ENCODE measurements around the gene WWOX. TPM values are rescaled to one million over a fixed set of nuclear protein-coding genes. Genes with fewer than 3 reads are reported as not detected.
A peak's percentile ranks its signal among the peaks of the same experiment; 100 is the strongest.

Gene WWOX
- polyA plus RNA-seq, 2 of the 4 experiments (the other 2 are of a cell fraction): 16.0 to 17.2 TPM

GRCh38 chr16:78292086-78292843 lies 192.8 kb downstream of the WWOX start:
- Histone ChIP-seq H3K4me3 (no peak overlapping the region), H3K9me3 (no peaks in the 10 kb centered on the region), H3K4me2 (peak overlapping the region; percentile 25; the same call in 1 of the 3 replicates), H3K4me1 (peaks cover 7% of the 10 kb centered on the region; the same call in 1 of the 3 replicates), H3K27ac (no peak overlapping the region)
- WGBS (ENCODE audit: missing lambda C conversion rate): 62% methylated on average over 4 of the region's 4 CpGs
- no peak for FAIRE-seq
- TF ChIP-seq CBX8 (IDR thresholded peaks at IDR 0.05) (no peak), PHF8 (IDR thresholded peaks at IDR 0.05; ENCODE audit: borderline replicate concordance, low read depth) (no peak), POLR2A (IDR thresholded peaks at IDR 0.05; ENCODE audit: low read length) (no peak), RFX5 (IDR thresholded peaks at IDR 0.05) (no peak), CBX2 (IDR thresholded peaks at IDR 0.05; ENCODE audit: borderline replicate concordance, low read depth) (no peak), SMC3 (IDR thresholded peaks at IDR 0.05) (no peak), ATOH8 (CRISPR knock-in tag; IDR thresholded peaks at IDR 0.05; ENCODE audit: low read depth) (no peak), MAX (IDR thresholded peaks at IDR 0.05) (no peak), KDM5A (IDR thresholded peaks at IDR 0.05) (no peak), ELK1 (IDR thresholded peaks at IDR 0.05; ENCODE audit: low read depth, low read length) (no peak), RNF2 (IDR thresholded peaks at IDR 0.05; ENCODE audit: borderline replicate concordance, low read depth) (no peak), CTCF (IDR thresholded peaks at IDR 0.05) (no peak), RCOR1 (IDR thresholded peaks at IDR 0.05; ENCODE audit: low read depth, low read length) (no peak), FOSB (CRISPR knock-in tag; IDR thresholded peaks at IDR 0.05) (no peak), NR3C1 (IDR thresholded peaks at IDR 0.05) (no peak), FOXS1 (CRISPR knock-in tag; IDR thresholded peaks at IDR 0.05) (no peak)
- POLR2A ChIA-PET: no interaction called here
- CTCF ChIA-PET: no interaction called here
- ATAC-seq: no peak
- DNase-seq (ENCODE audit: low read depth in 1 of 2, low spot score in 1 of 2): no peak

GRCh38 chr16:78292844-78293380 lies 193.5 kb downstream of the WWOX start:
- FAIRE-seq (no peak), DNase-seq (ENCODE audit: low read depth in 1 of 2, low spot score in 1 of 2) (no peak), ATAC-seq (no peak)
- Histone ChIP-seq H3K4me3 (no peak overlapping the region), H3K4me2 (peak overlapping the region; percentile 25; the same call in 1 of the 3 replicates), H3K4me1 (peaks cover 7% of the 10 kb centered on the region; the same call in 1 of the 3 replicates), H3K9me3 (no peaks in the 10 kb centered on the region), H3K27ac (no peak overlapping the region)
- ChIA-PET CTCF (interaction anchor here (0.6 kb wide), 1 partner anchor 476 kb away, joined by 3 read pairs; no protein-coding TSS in a partner anchor), POLR2A (no interaction called here)
- no peak for TF ChIP-seq E2F6 (IDR thresholded peaks at IDR 0.05; ENCODE audit: borderline replicate concordance, low read depth)
- TF ChIP-seq RARB (CRISPR knock-in tag; IDR thresholded peaks at IDR 0.05): no peak
- TF ChIP-seq PBX3 (IDR thresholded peaks at IDR 0.05): no peak
- TF ChIP-seq HOXB13 (CRISPR knock-in tag; IDR thresholded peaks at IDR 0.05; ENCODE audit: low read depth): no peak
- no peak for TF ChIP-seq ELK1 (IDR thresholded peaks at IDR 0.05; ENCODE audit: low read depth, low read length)
- TF ChIP-seq ESRRA (IDR thresholded peaks at IDR 0.05; ENCODE audit: borderline replicate concordance, low read length): no peak
- no peak for TF ChIP-seq RNF2 (IDR thresholded peaks at IDR 0.05; ENCODE audit: borderline replicate concordance, low read depth)
- TF ChIP-seq GATA3 (IDR thresholded peaks at IDR 0.05; ENCODE audit: borderline replicate concordance): no peak
- no peak for TF ChIP-seq FOSL2 (IDR thresholded peaks at IDR 0.05)
- TF ChIP-seq FOSL2 (CRISPR knock-in tag; IDR thresholded peaks at IDR 0.05): no peak
- TF ChIP-seq FOXS1 (CRISPR knock-in tag; IDR thresholded peaks at IDR 0.05): no peak
- no peak for TF ChIP-seq ZSCAN20 (CRISPR knock-in tag; IDR thresholded peaks at IDR 0.05)
- no peak for TF ChIP-seq CTCF (IDR thresholded peaks at IDR 0.05)
- TF ChIP-seq MAFK (IDR thresholded peaks at IDR 0.05; ENCODE audit: partially characterized antibody): no peak
- TF ChIP-seq NR3C1 (IDR thresholded peaks at IDR 0.05): no peak
- 93% methylated on average over 1 of the region's 1 CpG for WGBS (ENCODE audit: missing lambda C conversion rate)
